Activated naive CD4-positive, alpha-beta T cell (primary cell): ENCODE data around the gene KRTAP12-4.
"Not testable (repeated sequence)": the region's sequence is repeated elsewhere in the genome, so short reads cannot be mapped to it uniquely, and the experiment has no call there.

Experiments
- DNase-seq, 4 experiments: peaks; one replicate each; lab custom pipeline; 2025; lab: John Stamatoyannopoulos, UW

Gene KRTAP12-4

DNA sequence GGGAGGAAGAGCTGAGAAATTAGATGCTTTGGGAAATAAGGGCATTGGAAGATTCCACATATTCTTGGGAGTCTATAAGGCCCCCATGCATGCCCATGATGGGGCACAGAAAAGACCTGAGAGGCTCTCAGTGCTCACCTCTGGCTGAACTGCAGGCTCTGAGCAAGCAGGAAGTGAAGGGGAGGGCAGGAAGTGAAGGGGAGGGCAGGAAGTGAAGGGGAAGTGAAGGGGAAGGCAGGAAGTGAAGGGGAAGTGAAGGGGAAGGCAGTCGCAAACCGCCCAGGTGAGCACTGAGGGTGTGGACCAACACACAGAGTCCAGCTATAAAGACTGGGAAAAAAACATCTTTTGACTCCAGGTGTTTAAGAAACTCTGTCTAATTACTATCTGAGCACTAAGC lies 24.0 kb downstream of the KRTAP12-4 start:
- DNase-seq: no peak

DNA sequence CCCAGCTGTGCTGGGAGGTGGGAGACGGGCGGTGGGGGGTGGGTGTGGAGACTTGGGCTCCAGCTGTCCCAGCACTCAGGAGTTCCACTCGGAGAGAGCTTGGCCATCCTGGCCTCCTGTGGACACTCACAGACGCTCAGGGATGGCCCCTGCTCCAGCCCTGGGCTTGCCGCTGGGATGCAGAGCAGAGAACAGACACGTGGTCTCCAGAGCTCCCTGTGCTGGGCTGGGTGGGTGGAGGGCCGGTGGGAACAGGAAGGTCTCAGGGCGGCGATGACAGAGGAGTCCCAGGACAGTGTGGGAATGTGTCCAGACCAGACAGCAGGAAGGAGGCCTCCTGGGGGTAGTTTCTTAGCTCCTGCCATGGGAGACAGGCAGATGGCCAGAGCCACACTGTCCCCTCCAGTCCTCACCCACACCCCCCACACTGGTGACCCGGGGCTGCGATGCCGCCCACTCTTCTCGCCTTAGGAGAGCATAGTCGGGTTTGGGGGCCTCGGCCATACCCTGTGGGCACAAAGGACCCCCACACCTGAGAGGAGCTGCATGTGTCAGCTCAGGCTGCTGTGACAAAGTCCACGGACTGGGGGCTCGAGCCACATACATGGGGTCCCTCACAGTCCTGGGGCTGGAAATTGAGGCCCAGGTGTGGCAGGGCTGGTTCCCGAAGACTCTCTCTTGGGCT lies 25.6 kb downstream of the KRTAP12-4 start:
- DNase-seq: no peak

DNA sequence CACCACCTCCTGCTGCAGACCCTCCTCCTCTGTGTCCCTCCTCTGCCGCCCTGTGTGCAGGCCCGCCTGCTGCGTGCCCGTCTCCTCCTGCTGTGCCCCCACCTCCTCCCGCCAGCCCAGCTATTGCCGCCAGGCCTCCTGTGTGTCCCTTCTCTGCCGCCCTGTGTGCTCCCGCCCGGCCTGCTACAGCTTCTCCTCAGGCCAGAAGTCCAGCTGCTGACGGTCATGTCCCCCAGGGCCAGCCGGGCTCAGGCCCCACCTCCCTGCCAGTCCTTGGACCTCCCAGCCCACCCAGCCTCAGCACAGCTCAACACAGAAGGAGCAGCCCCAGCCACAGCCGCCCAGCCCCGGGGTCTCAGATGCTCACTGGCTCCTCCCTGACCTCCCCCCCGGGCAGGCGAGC lies 26.6 kb downstream of the KRTAP12-4 start:
- DNase-seq: not testable (repeated sequence)

DNA sequence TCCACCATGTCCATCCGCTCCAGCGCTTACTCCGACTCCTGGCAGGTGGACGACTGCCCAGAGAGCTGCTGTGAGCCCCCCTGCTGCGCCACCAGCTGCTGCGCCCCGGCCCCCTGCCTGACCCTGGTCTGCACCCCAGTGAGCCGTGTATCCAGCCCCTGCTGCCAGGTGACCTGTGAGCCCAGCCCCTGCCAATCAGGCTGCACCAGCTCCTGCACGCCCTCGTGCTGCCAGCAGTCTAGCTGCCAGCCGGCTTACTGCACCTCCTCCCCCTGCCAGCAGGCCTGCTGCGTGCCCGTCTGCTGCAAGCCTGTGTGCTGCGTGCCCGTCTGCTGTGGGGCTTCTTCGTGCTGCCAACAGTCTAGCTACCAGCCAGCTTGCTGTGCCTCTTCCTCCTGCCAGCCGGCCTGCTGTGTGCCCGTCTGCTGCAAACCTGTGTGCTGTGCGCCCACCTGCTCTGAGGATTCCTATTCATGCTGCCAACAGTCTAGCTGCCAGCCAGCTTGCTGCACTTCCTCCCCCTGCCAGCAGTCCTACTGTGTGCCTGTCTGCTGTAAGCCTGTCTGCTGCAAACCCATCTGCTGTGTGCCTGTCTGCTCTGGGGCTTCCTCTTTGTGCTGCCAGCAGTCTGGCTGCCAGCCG lies 27.2 kb downstream of the KRTAP12-4 start:
- not testable (repeated sequence) for DNase-seq

DNA sequence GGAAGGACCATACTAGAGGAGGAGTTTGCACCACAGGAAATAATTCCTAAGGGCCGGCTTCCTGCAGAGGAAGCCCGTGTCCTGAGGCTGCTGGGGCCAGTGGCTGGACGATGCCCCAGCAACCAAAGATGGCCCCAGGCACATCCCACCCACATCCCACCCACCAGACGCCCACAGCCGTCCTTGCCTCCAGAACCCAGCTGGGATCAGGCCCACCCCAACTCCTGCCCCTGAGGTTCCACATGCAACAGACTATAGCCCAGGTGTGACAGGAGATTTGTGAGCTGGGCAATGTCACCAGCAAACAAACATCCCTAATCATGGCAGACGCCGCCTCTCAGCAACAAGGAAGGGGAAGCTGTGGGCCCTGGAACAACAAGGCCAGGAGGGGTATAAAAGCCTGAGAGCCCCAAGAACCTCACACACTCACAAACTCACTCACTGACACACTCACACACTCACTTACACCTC lies 27.8 kb downstream of the KRTAP12-4 start, which contains the start of gene KRTAP10-9:
Gene KRTAP10-9 (plus strand): TSS at position 421 of the 471 bp plus-strand sequence. CDS start 79 bp downstream, outside the sequence.
- no peak for DNase-seq

DNA sequence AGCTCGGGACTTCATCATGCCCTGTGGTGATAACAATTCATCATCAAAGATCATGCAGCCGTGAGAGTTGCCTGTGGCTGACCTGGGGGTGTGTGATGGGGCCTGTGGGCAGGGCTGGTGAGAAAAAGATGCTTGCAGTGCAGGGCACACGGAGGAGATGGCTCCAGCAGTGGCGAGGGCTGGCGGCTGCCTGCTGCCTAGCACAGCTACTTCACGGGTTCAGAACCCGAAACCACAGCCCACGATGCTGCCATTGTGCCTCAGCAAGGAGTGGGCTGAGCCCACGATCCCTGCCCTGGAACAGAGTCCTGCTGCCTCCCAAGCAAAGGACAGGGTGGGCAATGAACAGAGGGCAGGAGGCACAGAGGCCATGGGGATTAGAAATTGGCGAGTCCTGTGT lies 28.2 kb downstream of the KRTAP12-4 start:
- DNase-seq: no peak

DNA sequence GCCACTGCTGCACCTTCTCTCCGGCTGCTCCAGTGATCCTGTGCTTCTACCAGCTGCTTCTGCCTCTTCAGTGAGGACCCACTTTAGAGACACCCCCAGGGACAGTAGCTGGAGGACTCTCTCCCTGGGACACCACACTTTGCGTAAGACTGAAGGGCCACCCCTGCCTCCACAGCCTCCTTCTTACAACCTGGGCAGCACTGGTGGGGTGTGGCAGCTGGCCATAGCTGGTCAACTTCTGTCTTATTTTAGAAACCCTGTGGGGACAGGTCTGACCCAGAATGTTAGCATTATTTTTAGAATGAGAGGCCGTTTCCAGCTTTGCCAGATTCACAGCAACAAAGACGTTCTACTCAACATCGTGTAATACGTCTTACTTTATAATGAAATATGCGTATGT lies 28.7 kb downstream of the KRTAP12-4 start:
- no peak for DNase-seq

DNA sequence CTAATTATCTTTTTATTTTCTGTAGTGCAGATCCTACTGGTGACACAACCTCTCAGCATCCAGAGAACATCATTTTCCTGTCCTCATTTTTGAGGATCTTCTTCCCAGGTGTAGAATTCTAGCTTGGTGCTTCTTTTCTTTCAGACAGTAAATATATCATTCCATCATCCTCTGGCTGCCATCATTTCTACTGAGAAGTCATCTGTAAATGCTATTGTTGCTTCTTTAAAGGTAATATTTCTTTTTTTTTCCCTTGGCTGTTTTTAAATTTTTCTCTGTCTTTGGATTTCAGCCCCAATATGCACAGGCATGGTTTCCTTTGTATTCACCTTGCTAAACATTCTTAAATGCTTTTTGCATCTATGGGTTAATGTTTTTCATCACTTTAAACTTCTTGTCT lies 30.9 kb downstream of the KRTAP12-4 start:
- no peak for DNase-seq

DNA sequence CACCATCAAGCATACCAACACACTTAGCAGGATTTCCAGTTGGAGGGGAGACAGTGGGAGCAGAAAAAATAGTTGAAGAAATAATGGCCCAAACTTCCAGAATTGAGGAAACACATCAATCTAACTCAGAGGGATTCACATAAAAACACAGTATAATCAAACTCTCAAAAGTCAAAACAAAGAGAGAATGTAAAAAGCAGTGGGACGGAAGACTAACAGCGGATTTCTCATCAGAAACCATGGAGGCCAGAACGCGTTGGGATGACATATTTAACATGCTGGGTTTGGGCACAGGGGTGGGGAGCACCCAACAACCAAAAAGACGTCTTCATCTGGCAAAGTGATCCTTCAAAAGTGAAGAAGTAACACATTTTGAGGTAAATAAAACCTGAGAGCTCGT lies 34.6 kb downstream of the KRTAP12-4 start:
- no peak for DNase-seq

DNA sequence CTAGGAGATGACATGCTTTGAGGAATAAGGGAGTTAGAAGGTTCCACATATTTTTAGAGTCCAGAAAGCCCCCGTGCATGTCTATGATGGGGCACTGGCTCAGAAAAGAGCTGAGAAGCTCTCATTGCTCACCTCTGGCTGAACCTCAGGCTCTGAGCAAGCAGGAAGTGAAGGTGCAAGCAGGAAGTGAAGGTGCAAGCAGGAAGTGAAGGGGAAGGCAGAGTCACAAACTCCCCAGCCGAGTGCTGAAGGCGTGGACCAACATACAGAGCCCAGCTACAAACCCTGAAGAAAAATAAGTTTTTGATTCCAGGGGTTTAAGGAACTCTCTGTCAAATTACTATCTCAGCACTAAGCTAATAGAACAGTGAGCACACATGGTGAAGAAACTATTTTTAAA lies 35.5 kb downstream of the KRTAP12-4 start:
- peak in 2 of 4 experiments; percentile 36 to 37 for DNase-seq

DNA sequence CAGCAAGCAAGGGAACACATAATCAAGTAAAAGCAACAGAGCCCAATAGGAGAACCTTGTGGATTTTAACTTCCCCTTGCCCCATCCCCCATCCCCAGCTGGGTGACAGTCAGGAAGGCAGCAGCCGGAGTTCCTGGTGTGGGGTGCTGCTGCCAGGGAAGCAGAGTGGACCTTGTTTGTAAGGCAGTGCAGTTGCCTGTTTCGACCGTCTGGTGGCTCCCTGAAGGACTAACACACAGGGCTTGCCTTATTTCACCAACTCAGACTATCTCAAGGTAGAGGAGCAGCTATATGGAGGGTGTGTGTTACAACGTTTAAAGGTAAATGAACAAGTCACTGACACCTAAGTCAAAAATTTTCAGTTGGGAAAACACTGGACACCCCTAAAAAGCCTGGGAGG lies 36.0 kb downstream of the KRTAP12-4 start:
- no peak for DNase-seq

DNA sequence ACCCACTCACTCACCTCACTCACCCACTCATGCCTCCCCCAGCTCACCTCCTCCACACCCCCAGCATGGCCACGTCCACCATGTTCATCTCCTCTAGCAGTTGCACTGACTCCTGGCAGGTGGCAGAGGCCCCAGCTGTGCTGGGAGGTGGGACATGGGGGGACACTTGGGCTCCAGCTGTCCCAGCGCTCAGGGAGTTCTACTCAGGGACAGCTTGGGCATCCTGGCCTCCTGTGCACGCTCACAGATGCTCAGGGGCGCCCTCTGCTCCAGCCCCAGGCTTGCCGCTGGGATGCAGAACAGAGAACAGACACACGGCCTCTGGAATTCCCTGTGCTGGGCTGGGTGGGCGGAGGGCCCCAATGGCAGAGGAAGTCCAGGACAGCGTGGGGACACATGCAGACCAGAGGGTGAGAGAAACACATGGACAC lies 37.4 kb downstream of the KRTAP12-4 start:
- no peak for DNase-seq

DNA sequence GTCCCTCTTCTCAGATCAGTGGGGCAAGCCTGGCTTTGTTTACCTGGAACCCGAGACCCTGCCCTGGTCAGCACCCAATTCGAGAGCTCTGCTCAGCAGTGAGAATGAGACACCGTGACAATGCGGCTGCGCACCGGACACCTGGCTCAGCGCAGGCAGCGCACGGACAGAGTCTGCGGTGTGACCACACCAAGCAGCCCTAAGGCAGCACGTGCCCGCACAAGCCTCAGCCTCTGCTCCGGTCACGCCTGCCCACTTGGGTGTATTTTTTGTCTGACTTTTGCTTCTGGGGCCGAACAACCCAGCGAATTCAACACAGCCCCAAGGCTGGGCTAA lies 37.9 kb downstream of the KRTAP12-4 start:
- DNase-seq: no peak

DNA sequence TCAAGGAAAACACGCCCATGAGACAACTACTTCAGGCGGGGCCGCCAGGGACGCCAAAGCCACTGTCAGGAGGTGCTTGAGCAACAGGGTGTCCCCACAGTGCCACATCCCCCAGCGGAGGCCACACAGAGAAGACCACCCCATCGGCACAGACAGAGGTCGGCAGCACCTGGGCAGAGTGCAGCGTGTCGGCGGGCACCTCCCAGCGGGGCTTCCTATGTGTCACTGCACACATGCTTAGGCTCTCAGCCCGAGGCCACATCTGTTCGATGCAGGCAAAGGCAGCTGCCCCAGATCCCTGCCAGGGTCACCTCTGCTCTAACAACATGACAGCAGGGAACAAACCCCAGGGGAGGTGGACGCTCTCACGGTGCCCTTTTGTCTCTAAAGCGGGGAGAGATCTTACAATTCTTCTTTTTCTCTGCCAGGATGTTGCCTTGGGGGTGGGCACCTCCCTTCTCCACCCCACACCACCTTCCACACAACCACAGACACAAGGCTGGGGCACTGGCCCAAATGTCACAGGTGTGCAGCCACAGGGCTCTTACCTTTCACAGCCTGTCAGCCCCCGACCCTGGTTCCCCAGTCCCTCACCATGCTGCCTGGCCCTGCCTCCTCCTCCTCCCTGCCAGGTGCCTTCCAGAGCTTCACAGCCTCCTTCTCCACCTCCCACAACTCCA lies 38.4 kb downstream of the KRTAP12-4 start:
- DNase-seq: no peak

DNA sequence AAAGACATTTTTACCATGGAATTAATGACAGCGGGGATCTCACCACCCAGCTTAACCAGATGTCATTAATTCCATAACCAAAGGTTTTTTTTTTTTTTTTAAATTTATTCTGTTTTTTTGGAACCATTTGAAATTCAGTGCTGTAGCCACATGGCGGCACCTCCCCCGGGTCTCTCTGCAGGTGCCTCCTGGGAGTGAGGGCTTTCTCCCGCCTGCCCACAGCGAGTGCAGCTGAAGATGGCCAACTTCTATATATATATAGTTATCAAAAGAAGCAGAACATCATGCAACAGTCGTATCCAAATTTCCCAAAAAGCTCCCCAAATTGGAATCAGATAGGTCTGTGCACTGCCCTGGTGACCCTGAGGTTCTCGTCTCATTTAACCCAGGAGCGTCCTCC lies 39.0 kb downstream of the KRTAP12-4 start:
- no peak for DNase-seq

DNA sequence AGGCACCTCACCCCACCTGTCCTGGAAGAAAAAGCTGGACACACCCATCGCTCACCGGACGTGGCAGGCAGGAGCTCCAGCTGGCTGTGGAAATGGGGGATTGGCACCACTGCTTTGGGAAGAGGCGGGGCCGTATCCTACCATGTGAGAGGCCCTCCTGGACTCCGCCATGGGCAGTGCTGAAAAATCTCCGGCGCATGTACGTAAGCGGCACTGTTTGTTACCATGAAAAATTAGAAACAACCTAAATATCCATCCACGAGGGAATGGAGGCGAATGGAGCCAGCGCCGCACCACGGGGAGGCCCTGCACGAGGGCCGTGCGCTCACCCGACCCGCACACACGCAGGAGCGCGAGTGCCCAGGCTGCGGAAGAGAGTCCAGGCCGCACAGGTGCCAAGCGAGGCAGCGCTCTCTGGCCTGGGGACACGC lies 39.5 kb downstream of the KRTAP12-4 start:
- no peak for DNase-seq

DNA sequence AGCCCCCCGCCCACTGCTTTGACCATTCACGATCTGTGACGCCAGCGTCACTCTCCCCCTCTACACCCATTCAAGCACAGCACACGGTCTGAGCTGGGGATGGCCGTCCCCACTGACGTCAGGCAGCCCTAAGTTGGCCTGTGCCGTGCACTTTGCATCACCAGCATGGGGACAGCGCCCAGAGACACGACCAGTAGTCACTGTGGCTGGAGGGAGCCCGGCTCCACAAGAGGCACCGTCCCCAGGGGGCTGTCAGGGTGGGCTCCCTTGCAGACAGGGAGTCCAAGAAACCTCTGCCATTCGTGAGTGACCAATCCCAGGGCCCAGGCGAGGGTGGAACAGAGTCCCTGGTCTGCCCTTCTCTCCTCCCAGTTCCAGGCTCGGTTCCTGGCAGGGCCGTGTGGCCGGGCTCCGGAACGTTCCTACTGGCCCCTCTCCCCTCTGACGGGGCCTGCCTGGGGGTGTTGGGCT lies 40.3 kb downstream of the KRTAP12-4 start:
- no peak for DNase-seq

DNA sequence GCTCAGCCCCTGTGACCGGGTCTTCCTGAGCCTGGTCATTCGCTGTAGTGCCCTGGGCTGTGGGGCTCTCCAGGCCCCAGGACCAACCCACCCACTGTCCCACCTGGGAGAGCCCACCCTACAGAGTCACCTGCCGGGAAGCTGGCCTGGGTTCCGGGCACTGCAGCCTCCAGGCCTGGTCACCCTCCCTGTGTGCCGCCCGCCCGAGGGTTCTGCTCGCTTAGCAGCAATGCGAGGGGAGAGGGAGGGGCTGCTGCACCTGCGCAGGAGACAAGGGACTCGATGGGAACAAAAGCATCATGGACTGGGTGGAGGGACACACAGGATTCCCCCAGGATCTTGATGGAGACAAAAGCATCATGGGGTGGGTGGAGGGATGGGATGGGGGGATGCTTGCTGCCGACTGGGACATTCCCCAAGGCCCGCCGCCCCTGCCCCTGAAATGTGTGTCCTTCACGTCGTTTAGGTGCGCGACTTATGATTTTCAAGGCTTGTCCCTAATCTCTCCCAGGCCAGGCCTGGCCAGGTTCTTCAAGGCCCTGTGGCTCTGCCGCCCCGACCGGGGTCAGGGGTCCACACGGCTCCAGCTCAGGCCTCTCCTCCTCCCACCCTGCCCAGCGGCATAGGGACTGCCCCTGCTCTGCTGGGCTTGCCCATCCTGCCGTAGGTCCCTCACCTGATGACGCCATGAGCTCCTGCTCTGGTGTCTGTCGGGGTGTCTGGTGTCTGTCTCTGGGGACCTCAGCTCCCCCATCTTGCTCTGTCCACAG lies 40.9 kb downstream of the KRTAP12-4 start:
- DNase-seq: no peak

DNA sequence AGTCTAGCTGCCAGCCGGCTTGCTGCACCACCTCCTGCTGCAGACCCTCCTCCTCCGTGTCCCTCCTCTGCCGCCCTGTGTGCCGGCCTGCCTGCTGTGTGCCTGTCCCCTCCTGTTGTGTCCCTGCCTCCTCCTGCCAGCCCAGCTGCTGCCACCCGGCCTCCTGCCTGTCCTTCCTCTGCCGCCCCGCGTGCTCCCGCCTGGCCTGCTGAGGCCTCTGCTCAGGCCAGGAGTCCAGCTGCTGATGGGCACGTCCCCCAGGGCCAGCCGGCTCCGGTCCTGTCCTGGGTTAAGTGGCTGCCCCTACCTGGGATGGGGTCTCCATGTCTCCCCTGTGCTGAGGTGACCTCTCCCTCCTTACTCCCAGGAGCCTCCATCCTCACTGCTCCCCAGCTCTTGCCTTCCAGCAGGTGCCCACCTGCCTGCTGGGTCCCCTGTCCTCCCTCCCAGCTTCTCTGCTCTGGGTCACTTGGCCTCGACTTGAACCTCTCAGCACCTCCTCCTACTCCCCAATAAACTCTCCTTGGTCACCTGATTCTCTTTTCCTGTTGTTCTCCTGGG lies 41.7 kb downstream of the KRTAP12-4 start:
- no peak for DNase-seq

DNA sequence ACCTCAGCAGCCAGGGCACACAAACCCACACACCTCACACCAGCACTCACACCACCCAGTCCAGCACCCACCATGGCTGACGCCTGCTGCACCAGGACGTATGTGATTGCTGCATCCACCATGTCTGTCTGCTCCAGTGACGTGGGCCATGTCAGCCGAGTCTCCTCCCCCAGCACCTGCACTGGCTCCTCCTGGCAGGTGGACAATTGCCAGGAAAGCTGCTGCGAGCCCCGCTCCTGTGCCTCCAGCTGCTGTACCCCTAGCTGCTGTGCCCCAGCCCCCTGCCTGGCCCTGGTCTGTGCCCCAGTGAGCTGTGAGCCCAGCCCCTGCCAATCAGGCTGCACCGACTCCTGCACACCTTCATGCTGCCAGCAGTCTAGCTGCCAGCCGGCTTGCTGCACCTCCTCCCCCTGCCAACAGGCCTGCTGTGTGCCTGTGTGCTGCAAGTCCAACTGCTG lies 42.4 kb downstream of the KRTAP12-4 start, which contains the start of gene KRTAP10-8:
Gene KRTAP10-8 (plus strand): TSS at position 51 of the 458 bp plus-strand sequence. CDS start 22 bp downstream, at position 73.
- DNase-seq: no peak

DNA sequence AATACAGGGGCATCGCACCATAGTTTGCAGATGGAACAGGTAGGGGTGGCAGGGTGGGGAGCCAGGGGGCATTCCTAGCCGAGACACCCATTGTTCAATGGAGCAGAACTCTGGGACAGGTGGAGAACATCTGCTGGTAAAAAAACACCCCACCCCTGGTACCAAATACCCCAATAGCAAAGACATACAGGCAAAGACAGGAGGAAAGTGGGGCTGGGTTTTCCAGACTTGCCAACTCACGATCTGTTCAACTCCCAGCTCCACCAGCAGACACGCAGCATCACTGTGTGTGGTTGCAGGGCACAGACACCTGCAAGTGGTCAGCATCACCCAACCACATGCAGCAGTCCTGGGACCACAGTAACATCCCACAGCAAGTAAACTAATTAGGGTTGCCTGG lies 42.9 kb downstream of the KRTAP12-4 start:
- DNase-seq: no peak
